Measurements from ENCODE around the gene EXD1. TPM values are rescaled to one million over a fixed set of nuclear protein-coding genes. Genes with fewer than 3 reads are reported as not detected.

Gene EXD1
- total and polyA plus RNA-seq, 2 of the 13 experiments (the other 11 are each of a cell fraction or from before 2014, with no cell fraction given): not detected

DNA sequence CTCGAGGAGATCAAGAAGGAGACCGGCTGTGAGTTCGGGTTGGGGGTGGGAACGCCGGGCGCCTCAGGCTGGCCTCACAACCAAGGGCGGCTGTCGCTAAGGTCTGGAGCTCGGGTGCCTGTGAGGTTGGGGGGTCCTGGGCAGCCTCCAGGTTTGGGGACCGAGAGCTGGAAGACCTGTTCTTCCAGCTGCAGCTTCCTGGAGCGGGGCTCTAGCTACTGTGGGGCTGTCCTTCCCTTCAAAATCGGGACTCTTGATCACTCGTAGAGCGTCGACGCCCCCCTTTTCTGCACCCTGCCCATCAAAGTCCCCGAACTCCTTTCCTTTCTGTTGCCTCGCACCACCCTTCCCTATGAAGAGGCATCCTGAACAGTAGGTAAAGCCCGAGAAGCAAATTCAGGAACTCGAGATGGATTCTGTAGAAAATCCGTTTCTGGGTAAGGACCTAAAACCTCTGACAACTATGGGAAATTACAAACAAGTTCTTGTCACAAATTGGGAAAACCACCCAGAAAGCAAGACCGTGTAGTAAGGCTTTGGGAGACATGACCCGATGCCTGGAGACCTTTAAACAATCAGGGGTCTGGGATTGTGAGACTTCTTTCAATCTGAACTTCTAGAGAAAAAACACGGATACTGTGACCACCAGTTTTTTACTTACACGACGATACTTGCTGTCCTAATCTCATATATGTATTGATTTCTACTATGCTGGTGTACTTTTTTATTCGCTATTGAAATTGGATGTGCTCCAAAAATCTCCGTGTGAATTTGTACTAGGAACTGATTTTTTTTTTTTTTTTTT lies 1.1 kb upstream of the EXD1 start (continued):
- TF ChIP-seq TEAD2 (CRISPR knock-in tag; IDR thresholded peaks at IDR 0.05): no peak
- TF ChIP-seq BRCA1 (CRISPR knock-in tag; IDR thresholded peaks at IDR 0.05): 0 out of 2 replicates have a peak, but pooled peaks have one; percentile 39
- 0 out of 2 replicates have a peak, but pooled peaks have one; percentile 3 for TF ChIP-seq ZFP36L2 (CRISPR knock-in tag; IDR thresholded peaks at IDR 0.05)
- TF ChIP-seq PLRG1 (conservative IDR thresholded peaks at IDR 0.05): no peak
- TF ChIP-seq ZNF768 (CRISPR knock-in tag; IDR thresholded peaks at IDR 0.05): no peak
- TF ChIP-seq ZFY (CRISPR knock-in tag; IDR thresholded peaks at IDR 0.05): no peak
- TF ChIP-seq ZNF205 (CRISPR knock-in tag; IDR thresholded peaks at IDR 0.05): no peak
- TF ChIP-seq, protein P1, sequence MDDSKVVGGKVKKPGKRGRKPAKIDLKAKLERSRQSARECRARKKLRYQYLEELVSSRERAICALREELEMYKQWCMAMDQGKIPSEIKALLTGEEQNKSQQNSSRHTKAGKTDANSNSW (CRISPR knock-in tag; IDR thresholded peaks at IDR 0.05; ENCODE audit: borderline replicate concordance): no peak
- TF ChIP-seq ZSCAN29 (CRISPR knock-in tag; conservative IDR thresholded peaks at IDR 0.05): 0 out of 2 replicates have a peak, but pooled peaks have one; percentile 22
- TF ChIP-seq, protein P2, sequence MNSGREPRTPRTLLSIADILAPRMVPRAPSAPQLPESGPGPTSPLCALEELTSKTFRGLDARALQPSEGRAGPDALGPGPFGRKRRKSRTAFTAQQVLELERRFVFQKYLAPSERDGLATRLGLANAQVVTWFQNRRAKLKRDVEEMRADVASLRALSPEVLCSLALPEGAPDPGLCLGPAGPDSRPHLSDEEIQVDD (CRISPR knock-in tag; IDR thresholded peaks at IDR 0.05; ENCODE audit: borderline replicate concordance): 0 out of 2 replicates have a peak, but pooled peaks have one; percentile 46
- no peak for TF ChIP-seq GABPB1 (CRISPR knock-in tag; IDR thresholded peaks at IDR 0.05)
- no peak for TF ChIP-seq ZNF12 (CRISPR knock-in tag; IDR thresholded peaks at IDR 0.05)
- TF ChIP-seq, protein P3, sequence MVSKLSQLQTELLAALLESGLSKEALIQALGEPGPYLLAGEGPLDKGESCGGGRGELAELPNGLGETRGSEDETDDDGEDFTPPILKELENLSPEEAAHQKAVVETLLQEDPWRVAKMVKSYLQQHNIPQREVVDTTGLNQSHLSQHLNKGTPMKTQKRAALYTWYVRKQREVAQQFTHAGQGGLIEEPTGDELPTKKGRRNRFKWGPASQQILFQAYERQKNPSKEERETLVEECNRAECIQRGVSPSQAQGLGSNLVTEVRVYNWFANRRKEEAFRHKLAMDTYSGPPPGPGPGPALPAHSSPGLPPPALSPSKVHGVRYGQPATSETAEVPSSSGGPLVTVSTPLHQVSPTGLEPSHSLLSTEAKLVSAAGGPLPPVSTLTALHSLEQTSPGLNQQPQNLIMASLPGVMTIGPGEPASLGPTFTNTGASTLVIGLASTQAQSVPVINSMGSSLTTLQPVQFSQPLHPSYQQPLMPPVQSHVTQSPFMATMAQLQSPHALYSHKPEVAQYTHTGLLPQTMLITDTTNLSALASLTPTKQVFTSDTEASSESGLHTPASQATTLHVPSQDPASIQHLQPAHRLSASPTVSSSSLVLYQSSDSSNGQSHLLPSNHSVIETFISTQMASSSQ (IDR thresholded peaks at IDR 0.05; ENCODE audit: low read depth): no peak
- TF ChIP-seq, protein P3 (CRISPR knock-in tag; IDR thresholded peaks at IDR 0.05; ENCODE audit: borderline replicate concordance): no peak
- TF ChIP-seq, protein P4, sequence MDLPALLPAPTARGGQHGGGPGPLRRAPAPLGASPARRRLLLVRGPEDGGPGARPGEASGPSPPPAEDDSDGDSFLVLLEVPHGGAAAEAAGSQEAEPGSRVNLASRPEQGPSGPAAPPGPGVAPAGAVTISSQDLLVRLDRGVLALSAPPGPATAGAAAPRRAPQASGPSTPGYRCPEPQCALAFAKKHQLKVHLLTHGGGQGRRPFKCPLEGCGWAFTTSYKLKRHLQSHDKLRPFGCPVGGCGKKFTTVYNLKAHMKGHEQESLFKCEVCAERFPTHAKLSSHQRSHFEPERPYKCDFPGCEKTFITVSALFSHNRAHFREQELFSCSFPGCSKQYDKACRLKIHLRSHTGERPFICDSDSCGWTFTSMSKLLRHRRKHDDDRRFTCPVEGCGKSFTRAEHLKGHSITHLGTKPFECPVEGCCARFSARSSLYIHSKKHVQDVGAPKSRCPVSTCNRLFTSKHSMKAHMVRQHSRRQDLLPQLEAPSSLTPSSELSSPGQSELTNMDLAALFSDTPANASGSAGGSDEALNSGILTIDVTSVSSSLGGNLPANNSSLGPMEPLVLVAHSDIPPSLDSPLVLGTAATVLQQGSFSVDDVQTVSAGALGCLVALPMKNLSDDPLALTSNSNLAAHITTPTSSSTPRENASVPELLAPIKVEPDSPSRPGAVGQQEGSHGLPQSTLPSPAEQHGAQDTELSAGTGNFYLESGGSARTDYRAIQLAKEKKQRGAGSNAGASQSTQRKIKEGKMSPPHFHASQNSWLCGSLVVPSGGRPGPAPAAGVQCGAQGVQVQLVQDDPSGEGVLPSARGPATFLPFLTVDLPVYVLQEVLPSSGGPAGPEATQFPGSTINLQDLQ (CRISPR knock-in tag; IDR thresholded peaks at IDR 0.05): no peak
- no peak for TF ChIP-seq POGZ (CRISPR knock-in tag; IDR thresholded peaks at IDR 0.05)
- no peak for TF ChIP-seq ZBTB42 (CRISPR knock-in tag; IDR thresholded peaks at IDR 0.05)
- TF ChIP-seq ZNF674 (CRISPR knock-in tag; IDR thresholded peaks at IDR 0.05; ENCODE audit: low read depth): no peak
- no peak for TF ChIP-seq ZNF75D (CRISPR knock-in tag; IDR thresholded peaks at IDR 0.05; ENCODE audit: borderline replicate concordance)
- TF ChIP-seq, protein P5, sequence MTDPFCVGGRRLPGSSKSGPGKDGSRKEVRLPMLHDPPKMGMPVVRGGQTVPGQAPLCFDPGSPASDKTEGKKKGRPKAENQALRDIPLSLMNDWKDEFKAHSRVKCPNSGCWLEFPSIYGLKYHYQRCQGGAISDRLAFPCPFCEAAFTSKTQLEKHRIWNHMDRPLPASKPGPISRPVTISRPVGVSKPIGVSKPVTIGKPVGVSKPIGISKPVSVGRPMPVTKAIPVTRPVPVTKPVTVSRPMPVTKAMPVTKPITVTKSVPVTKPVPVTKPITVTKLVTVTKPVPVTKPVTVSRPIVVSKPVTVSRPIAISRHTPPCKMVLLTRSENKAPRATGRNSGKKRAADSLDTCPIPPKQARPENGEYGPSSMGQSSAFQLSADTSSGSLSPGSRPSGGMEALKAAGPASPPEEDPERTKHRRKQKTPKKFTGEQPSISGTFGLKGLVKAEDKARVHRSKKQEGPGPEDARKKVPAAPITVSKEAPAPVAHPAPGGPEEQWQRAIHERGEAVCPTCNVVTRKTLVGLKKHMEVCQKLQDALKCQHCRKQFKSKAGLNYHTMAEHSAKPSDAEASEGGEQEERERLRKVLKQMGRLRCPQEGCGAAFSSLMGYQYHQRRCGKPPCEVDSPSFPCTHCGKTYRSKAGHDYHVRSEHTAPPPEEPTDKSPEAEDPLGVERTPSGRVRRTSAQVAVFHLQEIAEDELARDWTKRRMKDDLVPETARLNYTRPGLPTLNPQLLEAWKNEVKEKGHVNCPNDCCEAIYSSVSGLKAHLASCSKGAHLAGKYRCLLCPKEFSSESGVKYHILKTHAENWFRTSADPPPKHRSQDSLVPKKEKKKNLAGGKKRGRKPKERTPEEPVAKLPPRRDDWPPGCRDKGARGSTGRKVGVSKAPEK (CRISPR knock-in tag; IDR thresholded peaks at IDR 0.05; ENCODE audit: borderline replicate concordance): no peak

Measured in HepG2 (cell line).